Measurements from ENCODE around the gene NTRK2.

Gene NTRK2

DNA sequence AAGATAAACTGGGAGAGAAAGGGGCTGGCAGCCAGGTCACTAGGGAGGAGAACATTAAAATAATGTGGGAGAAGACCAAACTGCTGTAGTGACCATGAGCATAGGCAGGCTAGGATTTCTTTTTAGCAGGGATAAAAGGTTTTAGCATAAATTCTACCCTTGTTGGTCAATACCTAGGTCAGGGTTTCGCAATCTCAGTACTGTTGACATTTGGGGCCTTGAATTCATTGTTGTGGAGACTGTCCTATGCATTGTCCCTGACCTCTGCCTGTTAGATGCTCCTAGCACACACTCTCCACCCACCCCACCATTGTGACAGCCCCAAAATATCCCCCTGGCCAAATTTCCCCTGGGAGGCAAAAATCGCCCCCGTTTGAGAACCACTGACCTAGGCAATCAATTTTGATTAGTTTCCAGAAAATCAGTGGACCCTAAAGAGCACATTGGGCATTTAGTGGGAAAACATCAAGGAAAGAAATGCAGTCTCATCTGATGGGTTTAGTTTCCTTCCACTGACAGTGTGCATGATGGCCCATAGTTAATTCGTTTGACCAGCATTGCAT is 181.4 kb downstream of the NTRK2 start:
- no peak for DNase-seq (ENCODE audit: low read depth in 2 of 2)

DNA sequence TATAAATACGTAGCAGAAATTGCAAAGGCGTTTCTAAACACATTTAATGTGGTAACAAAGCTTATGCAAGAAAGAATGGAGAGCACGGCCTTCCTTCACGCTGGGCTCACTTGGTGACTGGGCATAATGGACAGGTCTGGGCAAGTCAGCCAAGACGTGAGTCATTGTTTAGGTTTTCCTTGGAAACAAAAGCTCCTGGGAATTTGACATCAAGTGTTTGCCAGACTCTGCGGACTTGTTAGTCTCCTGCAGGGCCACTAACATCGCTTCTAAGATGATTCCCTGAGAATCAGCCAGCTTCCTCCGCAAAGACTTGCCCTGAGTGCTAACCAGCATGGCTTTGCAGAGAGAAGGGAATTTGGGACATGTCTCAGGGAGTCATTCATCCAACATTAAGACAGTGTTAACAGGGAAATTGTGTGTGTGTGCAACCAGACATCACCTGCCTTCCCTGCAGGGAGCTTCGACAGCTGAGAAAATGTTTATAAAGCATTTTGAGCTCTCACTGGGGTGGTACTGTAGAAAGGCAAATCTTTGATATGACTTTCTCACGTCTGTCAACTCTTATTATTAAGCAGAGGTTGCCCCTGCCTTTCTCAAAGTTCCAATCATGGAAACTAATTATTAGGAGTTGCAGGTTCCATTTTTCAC is 182.5 kb downstream of the NTRK2 start:
- DNase-seq (ENCODE audit: low read depth in 2 of 2) = no peak

DNA sequence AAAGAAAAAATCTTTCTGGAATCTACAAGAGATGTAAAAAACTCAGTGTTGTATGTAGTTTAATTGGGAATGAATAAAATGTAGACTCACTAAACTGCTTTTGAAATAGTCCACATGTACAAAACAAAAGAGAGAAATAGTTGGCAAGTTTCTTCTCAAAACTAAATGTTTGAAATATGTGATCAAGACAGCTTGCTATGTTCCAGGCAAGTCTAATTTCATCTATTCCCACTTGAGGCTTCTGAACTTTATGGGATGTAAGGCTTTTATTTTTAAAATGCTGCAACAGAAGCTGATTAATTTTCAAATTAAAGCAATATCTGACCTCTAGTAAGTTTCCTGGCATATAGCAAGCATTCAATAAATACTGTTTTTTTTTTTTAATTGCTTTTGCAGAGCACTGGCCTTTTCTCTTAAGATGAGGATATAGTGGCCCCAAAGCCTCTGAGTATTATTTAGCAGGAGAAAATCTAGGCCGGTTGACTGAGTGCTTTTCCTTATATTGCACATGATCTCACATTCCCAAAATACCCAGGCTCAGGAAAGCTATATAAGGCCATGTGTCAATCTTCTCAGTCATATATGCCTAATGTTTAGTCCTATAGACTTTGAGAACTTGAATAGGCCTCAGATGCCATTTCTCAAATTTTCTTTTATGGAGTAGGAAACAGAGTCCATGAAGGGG is 183.2 kb downstream of the NTRK2 start:
- DNase-seq (ENCODE audit: low read depth in 2 of 2) = no peak

DNA sequence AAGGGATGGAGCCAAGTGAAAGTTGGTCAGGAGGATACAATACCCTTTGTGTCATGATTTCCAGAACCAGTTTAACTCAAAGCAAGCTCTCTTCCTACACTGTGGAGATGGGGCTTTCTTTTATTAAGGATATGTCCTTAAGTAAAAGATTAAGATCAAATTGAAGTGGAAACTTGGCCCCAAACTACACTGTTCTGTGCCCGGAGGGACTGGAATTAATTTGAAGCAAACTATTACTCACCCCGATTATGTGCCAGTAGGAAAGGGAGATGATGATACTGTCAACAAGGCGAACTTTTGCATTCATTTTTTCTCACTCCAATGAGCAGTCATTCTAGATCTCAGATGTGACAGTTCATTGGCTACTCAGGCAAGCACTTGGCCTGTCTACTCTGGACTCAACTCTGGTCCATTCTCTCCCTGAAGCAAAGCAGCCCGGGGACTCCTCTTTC is 186.7 kb downstream of the NTRK2 start:
- DNase-seq (ENCODE audit: low read depth in 2 of 2) = no peak

DNA sequence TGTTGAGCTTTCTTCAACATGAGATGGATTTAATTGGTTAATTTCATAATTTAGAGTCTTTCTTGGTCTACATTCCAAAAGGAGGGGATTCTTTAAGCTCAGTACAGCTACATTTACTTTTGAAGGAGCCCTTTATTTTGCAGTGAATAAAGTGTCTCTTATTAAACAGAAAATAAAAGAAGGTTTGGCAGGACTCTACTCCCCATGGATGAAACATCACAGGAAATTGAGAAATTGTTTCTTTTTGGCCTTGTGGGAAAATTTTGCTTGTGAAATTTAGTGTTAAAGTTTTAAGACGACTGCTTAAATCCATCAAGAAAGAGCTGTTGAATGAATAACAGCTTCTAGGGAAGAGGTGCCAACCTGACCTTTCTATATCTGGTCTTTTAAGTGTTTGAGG is 187.7 kb downstream of the NTRK2 start:
- no peak for DNase-seq (ENCODE audit: low read depth in 2 of 2)

DNA sequence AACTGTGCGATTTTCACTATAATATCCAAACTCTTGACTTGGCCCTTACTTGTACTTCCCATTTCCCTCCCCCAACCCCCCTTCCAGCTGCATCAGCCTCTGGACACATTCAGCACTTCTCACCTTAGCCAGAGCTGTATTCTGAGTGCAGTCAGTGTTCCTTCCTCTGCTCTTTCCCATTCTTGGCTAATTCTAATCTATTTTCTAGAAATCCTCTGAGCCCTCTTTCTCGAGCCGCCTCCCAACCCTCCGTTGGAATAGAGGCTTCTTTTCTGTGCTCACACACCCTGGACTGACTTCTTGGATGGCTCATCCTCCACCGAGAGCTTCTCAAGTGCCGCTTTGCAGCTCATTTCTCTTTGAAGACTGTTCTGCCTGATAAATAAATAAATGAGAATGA is 188.8 kb downstream of the NTRK2 start:
- no peak for DNase-seq (ENCODE audit: low read depth in 2 of 2)

DNA sequence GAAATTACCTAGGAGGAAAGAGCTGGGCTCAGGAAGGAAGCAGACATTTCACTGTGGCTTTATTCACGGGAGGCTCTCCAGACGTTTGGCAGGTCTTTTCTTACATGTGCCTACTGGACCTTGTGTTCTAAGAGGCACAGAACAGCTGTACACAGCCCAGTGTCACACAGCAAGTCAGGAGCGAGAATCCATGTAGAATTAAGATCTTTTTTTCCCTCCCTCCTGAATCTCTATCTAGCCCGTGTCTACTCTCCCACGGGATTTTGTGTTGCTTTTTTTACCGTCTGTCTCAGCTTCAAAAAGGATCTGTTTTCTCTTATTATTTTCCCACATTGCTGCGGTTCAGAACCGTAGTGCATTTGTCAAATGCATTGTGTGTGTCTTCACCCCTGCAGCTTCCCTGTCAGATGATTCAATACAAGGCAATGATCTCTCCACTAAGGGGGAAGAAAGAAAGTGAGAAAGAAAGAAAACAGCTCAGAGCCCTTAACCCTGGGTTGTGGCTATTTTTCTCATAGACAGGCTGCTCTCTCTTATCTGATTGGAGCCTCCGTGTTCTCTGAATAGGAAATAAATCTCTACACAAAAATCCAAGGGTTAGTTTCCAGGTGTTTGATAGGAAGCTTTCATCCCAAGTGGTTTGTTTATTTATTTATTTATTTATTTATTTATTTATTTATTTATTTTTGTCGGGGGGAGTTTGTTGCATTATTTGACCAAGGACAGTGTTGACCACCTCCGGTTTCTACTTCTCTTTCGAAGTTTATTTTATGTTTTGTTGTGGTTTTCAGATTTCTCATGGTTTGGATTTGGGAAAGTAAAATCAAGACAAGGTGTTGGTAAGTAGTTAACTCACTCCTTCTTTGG is 191.0 kb downstream of the NTRK2 start:
- no peak for DNase-seq (ENCODE audit: low read depth in 2 of 2)

DNA sequence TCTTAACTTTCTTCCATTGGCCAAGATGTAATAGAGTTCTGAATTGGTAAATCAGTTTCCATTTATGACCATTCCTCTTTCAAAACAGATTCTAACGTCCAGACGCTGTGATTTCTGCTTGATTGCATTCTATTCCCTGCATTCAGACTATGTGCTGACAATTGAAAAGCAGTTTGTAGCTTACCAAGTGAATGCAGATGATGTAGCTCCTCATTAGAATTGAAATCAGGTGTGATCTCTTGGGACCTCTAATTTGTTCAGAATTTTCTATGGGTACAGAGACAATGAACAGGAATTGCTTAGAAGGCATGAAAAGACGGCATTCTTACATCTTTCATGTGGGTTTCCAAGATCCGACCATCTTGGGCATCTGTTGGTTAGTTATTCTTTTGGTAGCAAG is 191.9 kb downstream of the NTRK2 start:
- DNase-seq (ENCODE audit: low read depth in 2 of 2) = no peak

DNA sequence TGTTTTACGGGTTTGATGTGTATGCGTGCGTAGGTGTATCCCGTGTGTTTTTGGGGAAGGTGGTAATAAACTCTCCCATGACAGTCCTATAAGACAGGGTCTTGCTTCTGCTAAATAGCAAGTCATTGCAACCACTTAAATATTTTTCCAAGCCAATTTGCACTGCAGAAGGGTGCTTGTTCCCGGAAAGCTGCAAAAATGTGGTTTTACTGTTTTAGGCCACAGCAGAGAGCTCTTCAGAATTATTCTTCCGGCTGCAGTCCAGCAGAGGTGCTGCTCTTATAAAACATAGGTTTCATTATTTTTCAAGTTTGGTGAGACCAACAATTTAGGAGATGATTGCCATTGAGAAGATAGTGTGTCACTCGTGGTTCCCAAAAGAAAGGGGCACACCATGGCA is 192.8 kb downstream of the NTRK2 start:
- DNase-seq (ENCODE audit: low read depth in 2 of 2) = no peak

DNA sequence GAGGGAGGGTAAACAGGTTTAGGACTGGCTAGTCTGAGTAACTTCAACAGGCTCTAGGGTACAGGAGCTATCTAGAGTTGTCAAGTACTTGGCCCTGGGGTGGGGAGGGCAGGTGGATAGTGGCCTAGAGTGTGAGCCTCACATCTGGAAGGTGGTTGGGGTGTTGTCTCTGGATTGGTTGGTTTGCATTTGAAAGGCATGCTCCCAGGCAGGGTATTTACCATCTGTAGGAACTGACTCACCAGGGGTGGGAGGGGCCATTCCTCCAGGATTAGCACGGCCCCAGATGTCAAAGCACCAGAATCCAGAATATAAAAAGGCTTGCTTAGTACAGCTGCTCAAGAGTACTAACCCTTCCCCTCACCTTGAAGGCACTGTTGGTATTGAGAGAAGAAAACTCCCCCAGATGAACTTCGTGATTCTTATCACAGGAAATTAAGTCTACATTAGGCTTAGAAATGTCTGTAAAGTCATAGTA is 193.3 kb downstream of the NTRK2 start:
- no peak for DNase-seq (ENCODE audit: low read depth in 2 of 2)

DNA sequence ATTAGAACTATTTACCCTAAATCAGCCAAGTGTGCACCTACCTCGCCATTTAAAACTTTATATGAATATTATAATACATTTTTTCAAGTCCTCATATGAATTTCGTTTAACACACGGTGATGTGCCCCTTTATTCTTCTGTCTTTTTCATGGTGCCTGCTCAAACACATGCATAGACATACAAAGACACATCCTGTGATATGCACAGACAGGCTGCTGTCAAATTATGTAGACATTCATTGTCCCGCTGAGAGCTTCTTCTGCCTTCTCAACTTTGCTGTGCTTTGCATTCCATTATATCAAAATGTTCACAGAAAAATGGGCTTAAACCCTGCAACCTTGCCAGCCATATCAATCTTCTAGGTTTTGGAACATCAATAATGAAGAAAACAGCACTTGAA is 193.8 kb downstream of the NTRK2 start:
- no peak for DNase-seq (ENCODE audit: low read depth in 2 of 2)

DNA sequence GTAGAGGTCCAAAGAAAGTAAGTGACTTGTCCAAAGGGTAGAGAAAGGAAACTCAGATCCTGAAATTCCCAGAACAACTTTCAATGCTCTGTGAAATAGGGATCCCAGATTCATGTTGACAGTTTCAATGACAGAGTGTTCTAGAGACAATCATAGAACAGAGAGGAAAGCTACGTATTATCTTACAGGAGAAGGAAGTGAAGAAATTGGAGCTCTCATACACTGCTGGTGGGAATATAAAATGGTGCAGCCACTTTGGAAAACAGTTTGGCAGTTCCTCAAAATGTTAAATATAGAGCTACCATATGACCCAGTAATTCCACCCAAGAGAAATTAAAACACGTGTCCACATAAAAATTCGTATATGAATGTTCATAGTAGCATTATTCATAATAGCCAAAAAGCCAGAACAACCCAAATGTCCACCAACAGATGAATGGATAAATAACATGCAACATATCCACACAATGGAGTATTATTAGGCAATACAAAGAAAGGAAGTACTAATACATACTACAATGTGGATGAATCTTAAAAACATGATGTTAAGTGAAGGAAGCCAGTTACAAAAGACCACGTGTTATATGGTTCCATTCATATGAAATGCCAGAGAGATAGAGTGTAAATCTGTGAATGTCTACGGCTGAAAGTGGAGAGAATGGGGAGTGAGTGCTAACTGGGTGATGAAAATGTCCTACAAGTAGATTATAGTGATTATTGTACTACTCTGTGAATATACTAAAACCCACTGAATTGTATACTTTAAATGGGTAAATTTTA is 197.1 kb downstream of the NTRK2 start:
- no peak for DNase-seq (ENCODE audit: low read depth in 2 of 2)

DNA sequence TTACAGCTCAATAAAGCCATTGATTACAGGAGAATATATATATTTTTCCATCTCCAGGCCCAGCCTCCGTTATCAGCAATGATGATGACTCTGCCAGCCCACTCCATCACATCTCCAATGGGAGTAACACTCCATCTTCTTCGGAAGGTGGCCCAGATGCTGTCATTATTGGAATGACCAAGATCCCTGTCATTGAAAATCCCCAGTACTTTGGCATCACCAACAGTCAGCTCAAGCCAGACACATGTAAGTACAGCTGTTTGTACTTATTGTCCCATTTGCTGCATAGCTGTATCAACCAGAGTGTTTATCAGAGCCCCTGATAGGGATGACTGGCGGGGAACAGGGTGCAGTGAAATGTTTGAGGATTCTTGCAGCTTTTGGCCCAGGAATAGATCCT is 197.7 kb downstream of the NTRK2 start:
- no peak for DNase-seq (ENCODE audit: low read depth in 2 of 2)

DNA sequence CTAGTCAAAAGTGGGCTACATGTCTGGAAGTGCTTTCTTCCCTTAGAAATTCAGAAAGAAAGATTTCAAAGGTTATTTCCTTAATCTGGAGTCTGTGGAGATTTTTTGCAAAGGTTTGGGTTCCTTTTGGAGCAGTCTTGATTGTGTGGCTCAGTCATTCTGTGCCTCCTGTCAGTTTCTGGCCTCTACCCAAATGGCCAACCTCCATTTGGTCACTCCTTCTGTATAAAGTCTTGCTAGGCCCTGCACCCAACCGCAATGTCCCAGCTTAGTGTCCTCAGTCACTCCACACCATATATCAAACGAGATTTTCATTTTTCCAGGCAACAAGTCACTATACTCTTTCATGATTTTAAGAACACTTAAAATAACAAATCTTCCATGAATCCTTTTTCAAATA is 199.6 kb downstream of the NTRK2 start:
- no peak for DNase-seq (ENCODE audit: low read depth in 2 of 2)

DNA sequence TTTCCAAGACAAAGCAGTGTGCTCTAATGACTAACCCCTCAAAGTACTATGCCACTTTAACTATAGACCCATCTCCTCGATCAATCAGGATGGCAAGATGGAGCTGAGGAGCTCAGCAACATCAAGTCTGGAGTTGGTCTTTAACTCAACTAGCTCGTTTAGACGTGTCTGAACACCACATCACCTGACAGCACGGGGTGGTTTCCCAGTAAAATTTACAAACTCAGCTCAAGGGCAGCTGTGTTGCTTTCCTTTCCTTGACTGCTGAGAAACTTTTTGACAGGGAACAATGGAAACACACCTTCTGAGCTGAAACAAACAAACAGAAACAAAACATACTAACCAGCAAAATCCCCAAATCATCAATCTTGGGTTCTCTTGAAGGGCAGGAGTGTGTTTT is 202.5 kb downstream of the NTRK2 start:
- DNase-seq (ENCODE audit: low read depth in 2 of 2) = no peak

DNA sequence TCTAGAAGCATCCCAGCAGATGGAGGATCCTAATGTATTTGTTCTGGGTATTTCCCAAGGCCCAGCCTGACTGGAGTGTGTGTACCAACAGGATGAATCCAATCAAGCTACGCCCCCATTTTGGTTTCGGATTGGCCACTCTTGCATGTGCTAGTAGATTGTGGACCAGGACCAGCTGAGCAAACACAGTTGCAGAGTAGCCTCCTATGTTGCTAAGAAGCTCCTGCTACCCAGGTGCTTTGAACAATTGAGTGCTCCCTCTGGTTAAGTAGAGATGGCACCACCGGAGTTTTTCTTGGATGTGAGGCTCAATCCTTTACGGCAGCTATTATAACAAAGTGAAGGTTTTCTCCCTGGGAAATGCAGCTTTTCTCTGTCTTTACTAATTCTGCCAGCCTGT is 204.5 kb downstream of the NTRK2 start:
- no peak for DNase-seq (ENCODE audit: low read depth in 2 of 2)

DNA sequence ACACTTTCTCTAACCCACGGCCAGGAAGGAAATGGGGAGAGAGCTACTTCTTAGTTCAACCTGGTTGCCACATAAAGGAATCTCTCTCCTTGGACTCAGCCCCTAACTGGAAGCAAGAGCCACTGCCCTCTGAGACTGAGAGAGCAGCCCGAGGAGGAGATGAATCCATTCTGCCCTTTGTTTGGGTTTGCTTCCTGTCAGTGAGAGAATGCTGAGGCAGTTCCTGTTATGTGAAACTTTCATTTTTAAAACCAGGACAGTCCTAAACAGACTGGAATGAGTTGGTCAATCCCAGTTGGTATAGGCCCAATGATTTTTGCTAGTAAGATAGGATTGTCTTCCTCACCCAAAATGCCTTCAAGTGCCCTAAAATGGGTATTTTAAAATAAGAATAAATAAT is 205.1 kb downstream of the NTRK2 start:
- DNase-seq (ENCODE audit: low read depth in 2 of 2) = no peak

DNA sequence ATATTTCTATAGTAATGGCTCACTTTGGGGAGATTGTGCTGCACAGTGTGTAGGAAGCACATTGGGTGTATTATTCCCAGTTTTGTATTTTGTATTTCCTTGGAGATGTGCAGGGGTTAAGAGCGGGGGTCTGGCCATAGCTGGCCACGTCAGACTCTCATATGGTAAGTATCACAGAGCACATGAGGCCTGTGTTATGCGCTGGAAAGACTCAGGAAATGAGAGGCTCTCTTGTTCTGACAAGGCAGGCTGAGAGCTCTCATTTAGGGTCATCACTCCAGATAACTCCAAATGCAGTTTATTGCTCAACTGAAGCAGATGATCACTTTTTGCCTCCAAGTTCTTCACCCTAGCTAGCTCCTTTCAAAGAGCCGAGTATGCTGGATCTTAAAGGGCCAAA is 205.7 kb downstream of the NTRK2 start:
- no peak for DNase-seq (ENCODE audit: low read depth in 2 of 2)

DNA sequence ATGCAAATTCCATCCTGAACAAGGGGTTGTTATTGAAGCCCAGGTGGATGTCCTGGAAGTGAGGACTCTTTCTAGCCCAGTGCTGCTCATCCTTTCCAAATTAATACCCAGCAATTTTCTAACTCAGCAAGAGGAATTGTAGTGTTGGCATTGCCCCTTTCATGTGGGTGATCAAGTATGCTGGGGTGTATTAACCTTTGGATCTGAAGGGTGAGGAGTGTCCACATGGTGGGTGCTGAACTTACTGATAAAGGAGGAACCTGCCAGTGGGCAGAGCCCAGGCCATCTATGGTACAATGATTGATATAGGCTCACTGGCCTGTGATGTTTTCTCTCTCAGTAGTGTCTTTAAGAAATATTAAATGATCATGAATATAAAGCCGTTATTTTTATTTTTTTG is 210.1 kb downstream of the NTRK2 start:
- DNase-seq (ENCODE audit: low read depth in 2 of 2) = no peak

DNA sequence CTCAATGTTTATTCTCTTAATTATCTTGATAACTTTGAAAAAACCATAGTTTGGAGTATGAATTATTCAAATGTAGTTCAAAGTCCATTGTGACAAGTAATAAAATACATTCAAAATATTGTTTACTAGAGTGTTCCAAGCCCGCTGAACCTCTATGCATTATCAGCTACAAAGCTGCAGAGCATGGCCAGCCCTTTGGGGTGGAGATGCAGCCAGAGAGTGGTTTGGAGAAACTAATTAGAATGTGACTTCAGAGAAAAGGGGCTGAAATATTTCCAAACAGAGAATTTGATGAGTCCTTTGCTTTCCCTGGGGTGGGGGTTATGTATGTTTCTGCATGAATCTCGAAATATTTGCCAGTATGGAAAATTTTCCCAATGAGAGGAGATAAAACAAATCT is 211.3 kb downstream of the NTRK2 start:
- DNase-seq (ENCODE audit: low read depth in 2 of 2) = no peak

DNA sequence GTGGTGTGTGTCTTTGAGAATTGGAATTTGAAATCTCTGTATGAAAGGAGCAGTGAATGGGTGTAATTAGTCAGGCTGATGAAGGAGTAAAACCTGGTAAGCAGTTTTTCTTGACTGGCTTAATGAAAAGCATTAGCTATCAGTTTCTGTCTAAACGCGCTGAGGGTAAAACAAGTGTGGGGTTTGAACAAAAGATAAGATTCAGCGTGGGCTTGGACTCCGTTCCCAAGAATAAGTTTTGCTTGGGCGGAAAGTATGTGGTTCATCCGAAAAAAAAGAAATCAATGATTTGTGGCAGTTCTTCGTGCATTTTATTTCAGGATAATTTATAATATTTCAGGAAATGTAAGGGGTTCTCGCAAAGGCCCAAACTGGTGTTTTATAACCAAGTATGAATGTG is 217.3 kb downstream of the NTRK2 start:
- DNase-seq (ENCODE audit: low read depth in 2 of 2) = no peak

DNA sequence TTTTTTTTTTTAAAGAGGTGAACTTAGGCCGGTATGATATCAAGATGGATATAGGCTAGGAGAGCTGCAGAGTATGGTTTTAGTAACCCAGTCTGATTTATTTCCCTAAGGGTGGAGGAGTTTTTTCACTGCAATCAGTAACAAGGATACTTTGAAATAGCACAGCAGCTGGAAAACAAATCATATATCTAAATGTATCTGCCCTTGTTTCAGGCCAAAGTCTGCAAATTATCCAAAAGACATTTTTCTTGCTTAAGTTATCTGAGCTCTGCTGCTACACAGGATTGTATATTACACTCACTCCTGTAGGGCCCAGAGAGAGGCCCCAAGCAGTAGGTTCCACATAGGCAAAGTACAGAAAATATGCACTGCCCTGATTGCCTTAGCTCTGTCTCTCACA is 222.4 kb downstream of the NTRK2 start:
- DNase-seq (ENCODE audit: low read depth in 2 of 2) = no peak
